D341Med (cell line): ENCODE measurements around the gene SBF2.

Experiments
- DNase-seq: peaks from one replicate; pipeline ENCODE4 v3.0.0; 2012; ENCODE audit warnings: low spot score

SBF2 gene

GRCh38 chr11:10317776-10318526, 23.9 kb upstream of the SBF2 start:
- no peak for DNase-seq

- DNase-seq: no peak
Measured at GRCh38 chr11:10317151-10317755, 23.2 kb upstream of the SBF2 start.

GRCh38 chr11:10315083-10315482, 21.1 kb upstream of the SBF2 start:
- DNase-seq: no peak

GRCh38 chr11:10314199-10315072, 20.4 kb upstream of the SBF2 start:
- no peak for DNase-seq

GRCh38 chr11:10311802-10312201, 17.8 kb upstream of the SBF2 start:
- DNase-seq: no peak

GRCh38 chr11:10310301-10310841, 16.4 kb upstream of the SBF2 start:
- DNase-seq: no peak

- DNase-seq: no peak
Measured at GRCh38 chr11:10309163-10310093, 15.4 kb upstream of the SBF2 start.

- DNase-seq: peak; percentile 83
Measured at GRCh38 chr11:10308201-10308954, 14.4 kb upstream of the SBF2 start.

- peak; percentile 87 for DNase-seq
Measured at GRCh38 chr11:10307400-10308200, 13.6 kb upstream of the SBF2 start.

GRCh38 chr11:10307022-10307399, 13.0 kb upstream of the SBF2 start:
- no peak for DNase-seq

- peak; percentile 53 for DNase-seq
Measured at GRCh38 chr11:10305964-10306918, 12.2 kb upstream of the SBF2 start.

GRCh38 chr11:10305262-10305963, 11.4 kb upstream of the SBF2 start:
- peak; percentile 78 for DNase-seq

- DNase-seq: peak; percentile 73
Measured at GRCh38 chr11:10304495-10305261, 10.7 kb upstream of the SBF2 start, which contains the start of gene ADM. TSS of gene ADM (plus strand) at chr11:10305073. CDS start at chr11:10305701, 628 bp downstream.

GRCh38 chr11:10303558-10304363, 9.7 kb upstream of the SBF2 start:
- no peak for DNase-seq

GRCh38 chr11:10302744-10303557, 8.9 kb upstream of the SBF2 start:
- DNase-seq: peak; percentile 45
